ENCODE measurements around the gene UBE2Q2. TPM values are rescaled to one million over a fixed set of nuclear protein-coding genes. Genes with fewer than 3 reads are reported as not detected.

The UBE2Q2 gene
- polyA plus RNA-seq, 1 donor from 2014 or later = 83.8 TPM

DNA sequence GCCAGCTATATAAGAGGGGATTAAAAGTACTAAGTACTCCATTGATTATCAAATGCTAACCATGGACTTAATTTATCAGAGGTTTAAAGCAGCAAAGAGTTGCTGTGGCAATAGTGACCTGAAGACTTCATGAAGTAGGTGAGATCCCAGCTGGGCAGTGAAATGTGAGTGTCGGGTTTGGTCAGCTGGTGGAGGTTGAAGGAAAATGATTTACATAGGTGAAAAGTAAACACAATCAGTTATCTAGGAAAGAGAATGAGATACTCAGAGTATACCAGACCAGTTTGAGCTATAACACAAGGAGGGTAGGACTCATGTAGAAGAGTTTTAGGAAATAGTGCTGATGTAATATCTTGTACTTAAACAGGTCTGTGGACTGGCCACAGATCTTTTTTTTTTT is 43.9 kb downstream of the UBE2Q2 start:
- H3K9me2 ChIP-seq (ENCODE audit: insufficient read depth, low read length) = no peaks in the 10 kb centered on the region
- H3K4me2 ChIP-seq (ENCODE audit: low read length) = no peak overlapping the region
- no peak for TF ChIP-seq EZH2 (IDR thresholded peaks at IDR 0.05; ENCODE audit: borderline replicate concordance, insufficient read depth, low read length, poor library complexity, severe bottlenecking)
- no peak for TF ChIP-seq POLR2AphosphoS5 (IDR thresholded peaks at IDR 0.05)
- no peak for TF ChIP-seq EP300 (conservative IDR thresholded peaks at IDR 0.05; ENCODE audit: poor library complexity, severe bottlenecking)
- TF ChIP-seq RAD21 (conservative IDR thresholded peaks at IDR 0.05) = no peak
- no peaks in the 10 kb centered on the region for H3K27me3 ChIP-seq (ENCODE audit: insufficient read depth, low read depth, low read length)
- no peak overlapping the region for H3K4me3 ChIP-seq (ENCODE audit: low read length)
- no peak overlapping the region for H3K9ac ChIP-seq (ENCODE audit: low read length)
- H3K79me2 ChIP-seq (replicated peaks; ENCODE audit: insufficient read depth, low read length) = no peaks in the 10 kb centered on the region
- no peak overlapping the region for H3K27ac ChIP-seq (ENCODE audit: low read length)
- H3K36me3 ChIP-seq (ENCODE audit: insufficient read depth, low read length) = no peaks in the 10 kb centered on the region
- no peaks in the 10 kb centered on the region for H3K9me3 ChIP-seq (ENCODE audit: low read length)
- no peak overlapping the region for H2AFZ ChIP-seq (ENCODE audit: low read depth, low read length)
- H3F3A ChIP-seq (ENCODE audit: insufficient read depth, low read length, poor library complexity, severe bottlenecking) = no peaks in the 10 kb centered on the region
- H4K20me1 ChIP-seq (ENCODE audit: insufficient read depth) = no peaks in the 10 kb centered on the region

- H3K9ac ChIP-seq (ENCODE audit: low read length) = no peak overlapping the region
- no peaks in the 10 kb centered on the region for H3K9me2 ChIP-seq (ENCODE audit: insufficient read depth, low read length)
- H3F3A ChIP-seq (ENCODE audit: insufficient read depth, low read length, poor library complexity, severe bottlenecking) = no peaks in the 10 kb centered on the region
- no peaks in the 10 kb centered on the region for H4K20me1 ChIP-seq (ENCODE audit: insufficient read depth)
- TF ChIP-seq MXI1 (conservative IDR thresholded peaks at IDR 0.05; ENCODE audit: poor library complexity, severe bottlenecking) (no peak), EZH2 (IDR thresholded peaks at IDR 0.05; ENCODE audit: borderline replicate concordance, insufficient read depth, low read length, poor library complexity, severe bottlenecking) (no peak), EP300 (conservative IDR thresholded peaks at IDR 0.05; ENCODE audit: poor library complexity, severe bottlenecking) (no peak), RAD21 (conservative IDR thresholded peaks at IDR 0.05) (no peak), SMC3 (conservative IDR thresholded peaks at IDR 0.05; ENCODE audit: poor library complexity) (no peak), POLR2AphosphoS5 (IDR thresholded peaks at IDR 0.05) (no peak), TAF1 (IDR thresholded peaks at IDR 0.05; ENCODE audit: low read depth) (no peak)
- TF ChIP-seq, protein P1, sequence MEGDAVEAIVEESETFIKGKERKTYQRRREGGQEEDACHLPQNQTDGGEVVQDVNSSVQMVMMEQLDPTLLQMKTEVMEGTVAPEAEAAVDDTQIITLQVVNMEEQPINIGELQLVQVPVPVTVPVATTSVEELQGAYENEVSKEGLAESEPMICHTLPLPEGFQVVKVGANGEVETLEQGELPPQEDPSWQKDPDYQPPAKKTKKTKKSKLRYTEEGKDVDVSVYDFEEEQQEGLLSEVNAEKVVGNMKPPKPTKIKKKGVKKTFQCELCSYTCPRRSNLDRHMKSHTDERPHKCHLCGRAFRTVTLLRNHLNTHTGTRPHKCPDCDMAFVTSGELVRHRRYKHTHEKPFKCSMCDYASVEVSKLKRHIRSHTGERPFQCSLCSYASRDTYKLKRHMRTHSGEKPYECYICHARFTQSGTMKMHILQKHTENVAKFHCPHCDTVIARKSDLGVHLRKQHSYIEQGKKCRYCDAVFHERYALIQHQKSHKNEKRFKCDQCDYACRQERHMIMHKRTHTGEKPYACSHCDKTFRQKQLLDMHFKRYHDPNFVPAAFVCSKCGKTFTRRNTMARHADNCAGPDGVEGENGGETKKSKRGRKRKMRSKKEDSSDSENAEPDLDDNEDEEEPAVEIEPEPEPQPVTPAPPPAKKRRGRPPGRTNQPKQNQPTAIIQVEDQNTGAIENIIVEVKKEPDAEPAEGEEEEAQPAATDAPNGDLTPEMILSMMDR (IDR thresholded peaks at IDR 0.05; ENCODE audit: poor library complexity, severe bottlenecking) = no peak
- TF ChIP-seq, protein P2, sequence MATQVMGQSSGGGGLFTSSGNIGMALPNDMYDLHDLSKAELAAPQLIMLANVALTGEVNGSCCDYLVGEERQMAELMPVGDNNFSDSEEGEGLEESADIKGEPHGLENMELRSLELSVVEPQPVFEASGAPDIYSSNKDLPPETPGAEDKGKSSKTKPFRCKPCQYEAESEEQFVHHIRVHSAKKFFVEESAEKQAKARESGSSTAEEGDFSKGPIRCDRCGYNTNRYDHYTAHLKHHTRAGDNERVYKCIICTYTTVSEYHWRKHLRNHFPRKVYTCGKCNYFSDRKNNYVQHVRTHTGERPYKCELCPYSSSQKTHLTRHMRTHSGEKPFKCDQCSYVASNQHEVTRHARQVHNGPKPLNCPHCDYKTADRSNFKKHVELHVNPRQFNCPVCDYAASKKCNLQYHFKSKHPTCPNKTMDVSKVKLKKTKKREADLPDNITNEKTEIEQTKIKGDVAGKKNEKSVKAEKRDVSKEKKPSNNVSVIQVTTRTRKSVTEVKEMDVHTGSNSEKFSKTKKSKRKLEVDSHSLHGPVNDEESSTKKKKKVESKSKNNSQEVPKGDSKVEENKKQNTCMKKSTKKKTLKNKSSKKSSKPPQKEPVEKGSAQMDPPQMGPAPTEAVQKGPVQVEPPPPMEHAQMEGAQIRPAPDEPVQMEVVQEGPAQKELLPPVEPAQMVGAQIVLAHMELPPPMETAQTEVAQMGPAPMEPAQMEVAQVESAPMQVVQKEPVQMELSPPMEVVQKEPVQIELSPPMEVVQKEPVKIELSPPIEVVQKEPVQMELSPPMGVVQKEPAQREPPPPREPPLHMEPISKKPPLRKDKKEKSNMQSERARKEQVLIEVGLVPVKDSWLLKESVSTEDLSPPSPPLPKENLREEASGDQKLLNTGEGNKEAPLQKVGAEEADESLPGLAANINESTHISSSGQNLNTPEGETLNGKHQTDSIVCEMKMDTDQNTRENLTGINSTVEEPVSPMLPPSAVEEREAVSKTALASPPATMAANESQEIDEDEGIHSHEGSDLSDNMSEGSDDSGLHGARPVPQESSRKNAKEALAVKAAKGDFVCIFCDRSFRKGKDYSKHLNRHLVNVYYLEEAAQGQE (IDR thresholded peaks at IDR 0.05; ENCODE audit: borderline replicate concordance) = no peak
- no peak overlapping the region for H3K27ac ChIP-seq (ENCODE audit: low read length)
- no peaks in the 10 kb centered on the region for H3K9me3 ChIP-seq (ENCODE audit: low read length)
- H3K27me3 ChIP-seq (ENCODE audit: insufficient read depth, low read depth, low read length) = no peaks in the 10 kb centered on the region
- no peak overlapping the region for H3K4me2 ChIP-seq (ENCODE audit: low read length)
- H2AFZ ChIP-seq (ENCODE audit: low read depth, low read length) = no peak overlapping the region
- no peaks in the 10 kb centered on the region for H3K36me3 ChIP-seq (ENCODE audit: insufficient read depth, low read length)
- no peak overlapping the region for H3K4me3 ChIP-seq (ENCODE audit: low read length)
- no peaks in the 10 kb centered on the region for H3K79me2 ChIP-seq (replicated peaks; ENCODE audit: insufficient read depth, low read length)
These were observed 48.6 kb downstream of the UBE2Q2 start for GRCh38 chr15:75891895-75892294.
